Activated naive CD8-positive, alpha-beta T cell treated with anti-CD3 and anti-CD28 coated beads, Interleukin-2, amount 10 ng/mL, durations not matched to agents 7 days and 5 days (primary cell): Measurements from ENCODE around the gene SHISA8. TPM values are rescaled to one million over a fixed set of nuclear protein-coding genes. Genes with fewer than 3 reads are reported as not detected.

ENCODE experiments used
- ATAC-seq: fragments of 150-1000 bp; cut with Tn5 transposase; one replicate; pipeline ENCODE4 v1.10.0; 2021; ENCODE audit warnings: low read depth, moderate library complexity
- POLR2A ChIA-PET: fragments of 350-600 bp; sonication (Branson Sonifier 250); formaldehyde crosslinking; loops from one replicate; lab custom pipeline; 2021; ENCODE audit warnings: antibody characterized with exemption; lab: Charles Lee
- DNase-seq: peaks from one replicate; pipeline ENCODE4 v3.0.0; 2021
- H3K27ac Mint-ChIP-seq: one replicate; pipeline ENCODE4 v1.8.0; 2022; ENCODE audit warnings: mild to moderate bottlenecking, mixed read lengths
- H3K27me3 Mint-ChIP-seq: one replicate; pipeline ENCODE4 v1.8.0; 2022; ENCODE audit warnings: mild to moderate bottlenecking, moderate library complexity, mixed read lengths
- H3K36me3 Mint-ChIP-seq: one replicate; pipeline ENCODE4 v1.8.0; 2021; ENCODE audit warnings: mild to moderate bottlenecking, mixed read lengths
- H3K4me1 Mint-ChIP-seq: one replicate; pipeline ENCODE4 v1.8.0; 2021; ENCODE audit warnings: mixed read lengths
- H3K4me3 Mint-ChIP-seq: one replicate; pipeline ENCODE4 v1.8.0; 2022; ENCODE audit warnings: mild to moderate bottlenecking, moderate library complexity, mixed read lengths
- H3K9me3 Mint-ChIP-seq: one replicate; pipeline ENCODE4 v1.8.0; 2021; ENCODE audit warnings: mixed read lengths
- total RNA-seq, 2 experiments: library from RNA; stranded (reverse); gene quantifications; one replicate each; pipeline ENCODE4 v1.2.3, GENCODE V29; 2021

Gene SHISA8
- total RNA-seq, 2 experiments from 2014 or later: not detected

- Mint-ChIP-seq H3K4me1 (peaks cover 17% of the 10 kb centered on the region), H3K27me3 (peaks cover 55% of the 10 kb centered on the region), H3K27ac (no peak overlapping the region), H3K9me3 (no peaks in the 10 kb centered on the region), H3K36me3 (no peaks in the 10 kb centered on the region), H3K4me3 (no peak overlapping the region)
- POLR2A ChIA-PET: interaction anchor here (0.9 kb wide), 1 partner anchor 10 kb away, joined by 3 read pairs; no protein-coding TSS in a partner anchor
- DNase-seq (no peak), ATAC-seq (no peak)
These were observed 2.0 kb upstream of the SHISA8 start for GRCh38 chr22:41916745-41917358.

- H3K4me1 Mint-ChIP-seq: peaks cover 17% of the 10 kb centered on the region
- POLR2A ChIA-PET: interaction anchor here (0.7 to 0.9 kb wide), 2 partner anchors 9 to 10 kb away, joined by 3 read pairs; no protein-coding TSS in a partner anchor
- ATAC-seq (no peak), DNase-seq (no peak)
- peaks cover 62% of the 10 kb centered on the region for H3K27me3 Mint-ChIP-seq
- no peaks in the 10 kb centered on the region for H3K9me3 Mint-ChIP-seq
- H3K36me3 Mint-ChIP-seq: no peaks in the 10 kb centered on the region
- H3K27ac Mint-ChIP-seq: no peak overlapping the region
- no peak overlapping the region for H3K4me3 Mint-ChIP-seq
These were observed 1.1 kb upstream of the SHISA8 start for GRCh38 chr22:41915786-41916493.

- no peak overlapping the region for H3K27ac Mint-ChIP-seq
- H3K36me3 Mint-ChIP-seq: no peaks in the 10 kb centered on the region
- no peak for DNase-seq
- H3K9me3 Mint-ChIP-seq: no peaks in the 10 kb centered on the region
- no peak overlapping the region for H3K4me3 Mint-ChIP-seq
- POLR2A ChIA-PET: no interaction called here
- H3K27me3 Mint-ChIP-seq: peaks cover 65% of the 10 kb centered on the region
- ATAC-seq: no peak
- peaks cover 15% of the 10 kb centered on the region for H3K4me1 Mint-ChIP-seq
These were observed 251 bp downstream of the SHISA8 start for GRCh38 chr22:41914611-41915034.

- H3K36me3 Mint-ChIP-seq: peaks cover 2% of the 10 kb centered on the region
- H3K4me1 Mint-ChIP-seq: peaks cover 14% of the 10 kb centered on the region
- H3K9me3 Mint-ChIP-seq: no peaks in the 10 kb centered on the region
- POLR2A ChIA-PET: interaction anchor here (1.2 kb wide), 1 partner anchor 33 kb away, joined by 3 read pairs; the partner anchor contains the start of gene CENPM
- no peak overlapping the region for H3K4me3 Mint-ChIP-seq
- no peak for ATAC-seq
- H3K27me3 Mint-ChIP-seq: peaks cover 68% of the 10 kb centered on the region
- no peak for DNase-seq
- H3K27ac Mint-ChIP-seq: no peak overlapping the region
These were observed 886 bp downstream of the SHISA8 start for GRCh38 chr22:41913842-41914534.

- Mint-ChIP-seq H3K27ac (no peak overlapping the region), H3K9me3 (no peaks in the 10 kb centered on the region), H3K27me3 (peaks cover 66% of the 10 kb centered on the region), H3K4me3 (peak overlapping the region; percentile 25), H3K4me1 (peaks cover 18% of the 10 kb centered on the region), H3K36me3 (peaks cover 4% of the 10 kb centered on the region)
- no peak for DNase-seq
- no peak for ATAC-seq
- POLR2A ChIA-PET: interaction anchor here (1.2 to 1.4 kb wide), 2 partner anchors 33 to 113 kb away, joined by 3 read pairs; partner anchors contain the start of genes CCDC134 and CENPM
These were observed 1.7 kb downstream of the SHISA8 start for GRCh38 chr22:41913040-41913719.

GRCh38 chr22:41912338-41913039 lies 2.4 kb downstream of the SHISA8 start:
- no peak for ATAC-seq
- Mint-ChIP-seq H3K4me1 (peaks cover 19% of the 10 kb centered on the region), H3K27ac (no peak overlapping the region), H3K9me3 (no peaks in the 10 kb centered on the region), H3K27me3 (peaks cover 61% of the 10 kb centered on the region), H3K36me3 (peaks cover 4% of the 10 kb centered on the region), H3K4me3 (no peak overlapping the region)
- no peak for DNase-seq
- POLR2A ChIA-PET: interaction anchor here (1.2 to 1.5 kb wide), 3 partner anchors 34 to 112 kb away, joined by 3 read pairs; partner anchors contain the start of genes CCDC134 and CENPM

GRCh38 chr22:41911001-41911611 lies 3.8 kb downstream of the SHISA8 start:
- Mint-ChIP-seq H3K27me3 (peaks cover 47% of the 10 kb centered on the region), H3K27ac (no peak overlapping the region), H3K4me1 (peaks cover 17% of the 10 kb centered on the region), H3K4me3 (peak overlapping the region; percentile 35), H3K36me3 (peaks cover 4% of the 10 kb centered on the region), H3K9me3 (no peaks in the 10 kb centered on the region)
- DNase-seq (no peak), ATAC-seq (no peak)
- POLR2A ChIA-PET: interaction anchor here (1.5 kb wide), 1 partner anchor 36 kb away, joined by 3 read pairs; the partner anchor contains the start of gene CENPM

GRCh38 chr22:41910050-41911000 lies 4.5 kb downstream of the SHISA8 start:
- no peaks in the 10 kb centered on the region for H3K9me3 Mint-ChIP-seq
- peak; percentile 60 for DNase-seq
- POLR2A ChIA-PET: interaction anchor here (1.4 kb wide), 1 partner anchor 110 kb away, joined by 4 read pairs; the partner anchor contains the start of gene CCDC134
- peaks cover 7% of the 10 kb centered on the region for H3K36me3 Mint-ChIP-seq
- H3K4me1 Mint-ChIP-seq: peaks cover 16% of the 10 kb centered on the region
- no peak overlapping the region for H3K27ac Mint-ChIP-seq
- H3K27me3 Mint-ChIP-seq: peaks cover 39% of the 10 kb centered on the region
- peak; percentile 14 for ATAC-seq
- no peak overlapping the region for H3K4me3 Mint-ChIP-seq

- H3K9me3 Mint-ChIP-seq: no peaks in the 10 kb centered on the region
- POLR2A ChIA-PET: interaction anchor here (1.4 kb wide), 1 partner anchor 109 kb away, joined by 4 read pairs; the partner anchor contains the start of gene CCDC134
- no peak for DNase-seq
- peaks cover 7% of the 10 kb centered on the region for H3K36me3 Mint-ChIP-seq
- ATAC-seq: no peak
- peaks cover 35% of the 10 kb centered on the region for H3K27me3 Mint-ChIP-seq
- peaks cover 15% of the 10 kb centered on the region for H3K4me1 Mint-ChIP-seq
- no peak overlapping the region for H3K27ac Mint-ChIP-seq
- H3K4me3 Mint-ChIP-seq: peak overlapping the region; percentile 35
These were observed 5.4 kb downstream of the SHISA8 start for GRCh38 chr22:41909310-41910049.

- H3K4me1 Mint-ChIP-seq: peaks cover 15% of the 10 kb centered on the region
- peaks cover 8% of the 10 kb centered on the region for H3K36me3 Mint-ChIP-seq
- H3K27me3 Mint-ChIP-seq: peaks cover 33% of the 10 kb centered on the region
- peak; percentile 53 for ATAC-seq
- POLR2A ChIA-PET: interaction anchor here (0.7 to 2.1 kb wide), 8 partner anchors 17 to 210 kb away, joined by 3 to 10 read pairs (median 4); partner anchors contain the start of genes CCDC134, MEI1 and TNFRSF13C
- H3K4me3 Mint-ChIP-seq: peak overlapping the region; percentile 69
- no peak for DNase-seq
- no peak overlapping the region for H3K27ac Mint-ChIP-seq
- no peaks in the 10 kb centered on the region for H3K9me3 Mint-ChIP-seq
These were observed 6.2 kb downstream of the SHISA8 start for GRCh38 chr22:41908411-41909309.
